ENCODE results near the gene DES. TPM values are rescaled to one million over a fixed set of nuclear protein-coding genes. Genes with fewer than 3 reads are reported as not detected.

Gene DES
- total and polyA plus RNA-seq, 9 of the 15 experiments (the other 6 are each of a cell fraction or from before 2014, with no cell fraction given), result 2.5 to 58.9 (median 21.9) TPM

DNA sequence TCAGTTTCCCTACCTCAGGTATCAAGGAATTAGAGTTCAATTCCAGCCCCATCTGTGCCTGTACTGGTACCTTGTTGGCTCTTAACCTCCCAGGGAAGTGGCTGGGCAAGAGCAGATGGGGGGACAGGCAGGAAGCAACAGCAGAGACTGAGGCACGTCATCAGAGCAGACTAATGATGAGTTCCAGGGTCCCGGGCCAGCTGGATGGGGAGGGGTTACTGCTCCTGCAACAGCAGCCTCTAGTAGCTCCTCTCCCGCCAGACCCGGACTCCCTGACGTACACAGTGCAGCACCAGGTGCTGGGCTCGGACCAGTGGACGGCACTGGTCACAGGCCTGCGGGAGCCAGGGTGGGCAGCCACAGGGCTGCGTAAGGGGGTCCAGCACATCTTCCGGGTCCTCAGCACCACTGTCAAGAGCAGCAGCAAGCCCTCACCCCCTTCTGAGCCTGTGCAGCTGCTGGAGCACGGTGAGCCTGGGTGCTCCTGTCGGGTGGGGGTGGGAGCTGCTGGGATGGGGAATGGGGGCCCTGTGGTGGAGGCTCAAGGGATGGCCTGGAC, 54.5 kb downstream of the DES start (continued):
- TF ChIP-seq ZNF518B (CRISPR knock-in tag; IDR thresholded peaks at IDR 0.05), result no peak
- TF ChIP-seq, protein P1, sequence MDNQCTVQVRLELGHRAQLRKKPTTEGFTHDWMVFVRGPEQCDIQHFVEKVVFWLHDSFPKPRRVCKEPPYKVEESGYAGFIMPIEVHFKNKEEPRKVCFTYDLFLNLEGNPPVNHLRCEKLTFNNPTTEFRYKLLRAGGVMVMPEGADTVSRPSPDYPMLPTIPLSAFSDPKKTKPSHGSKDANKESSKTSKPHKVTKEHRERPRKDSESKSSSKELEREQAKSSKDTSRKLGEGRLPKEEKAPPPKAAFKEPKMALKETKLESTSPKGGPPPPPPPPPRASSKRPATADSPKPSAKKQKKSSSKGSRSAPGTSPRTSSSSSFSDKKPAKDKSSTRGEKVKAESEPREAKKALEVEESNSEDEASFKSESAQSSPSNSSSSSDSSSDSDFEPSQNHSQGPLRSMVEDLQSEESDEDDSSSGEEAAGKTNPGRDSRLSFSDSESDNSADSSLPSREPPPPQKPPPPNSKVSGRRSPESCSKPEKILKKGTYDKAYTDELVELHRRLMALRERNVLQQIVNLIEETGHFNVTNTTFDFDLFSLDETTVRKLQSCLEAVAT (IDR thresholded peaks at IDR 0.05), result no peak
- TF ChIP-seq PRPF4 (IDR thresholded peaks at IDR 0.05; ENCODE audit: insufficient read depth, low read depth, low read length, poor library complexity, severe bottlenecking), result no peak
- TF ChIP-seq NR2F6 (CRISPR knock-in tag; IDR thresholded peaks at IDR 0.05), result no peak

- no peaks in the 10 kb centered on the region for H3K9me1 ChIP-seq (ENCODE audit: control insufficient read depth, insufficient read depth, low read length)
- in situ Hi-C loops (cut with MboI) (loop anchor here (10.0 kb wide), 1 partner anchor 51 kb away; no protein-coding TSS in a partner anchor), intact Hi-C loops (cut with micrococcal nuclease) (no loop called here)
- H3K4me1 ChIP-seq (replicated peaks in 1 of 2; ENCODE audit: control insufficient read depth in 2 of 2, insufficient read depth in 2 of 2, low read length in 2 of 2), result peaks cover 19 to 67% of the 10 kb centered on the region in 2 experiments; a peak in 4 of 5 replicates
- ATAC-seq, result no peak
- peak overlapping the region in 1 of 2 experiments; percentile 43; a peak in 2 of 4 replicates for H3K9ac ChIP-seq (ENCODE audit: insufficient read depth in 1 of 2, low read depth in 2 of 2, low read length in 2 of 2)
- no peak for DNase-seq (ENCODE audit: extremely low read depth in 1 of 4, low spot score in 3 of 4)
- ChIA-PET POLR2A (interaction anchor here (0.6 to 0.8 kb wide), 3 partner anchors 47 to 66 kb away, joined by 3 to 4 read pairs (median 3); no protein-coding TSS in a partner anchor), CTCF (ENCODE audit: low intra/inter-chr PET ratio) (no interaction called here)
- FAIRE-seq, result no peak
- H3K36me3 ChIP-seq (ENCODE audit: control insufficient read depth, insufficient read depth, low read length), result no peaks in the 10 kb centered on the region
- H3K27me3 ChIP-seq (ENCODE audit: control insufficient read depth in 2 of 2, insufficient read depth in 2 of 2, low read length in 2 of 2), result no peaks in the 10 kb centered on the region
- BruUV-seq (replicated peaks), result no TSS peak
- WGBS (ENCODE audit: insufficient coverage, low coverage, missing lambda C conversion rate), result 88% methylated on average over 14 of the region's 18 CpGs
- no peak overlapping the region for H3K4me3 ChIP-seq
- no peaks in the 10 kb centered on the region for H4K20me1 ChIP-seq (replicated peaks; ENCODE audit: control insufficient read depth, insufficient read depth, low read length)
- no peaks in the 10 kb centered on the region for H3K9me3 ChIP-seq (replicated peaks; ENCODE audit: control insufficient read depth, insufficient read depth, low read depth, low read length)
- no peak overlapping the region for H3K27ac ChIP-seq (ENCODE audit: extremely low read depth, low read depth, low read length)
- H2AFZ ChIP-seq (ENCODE audit: low read depth, low read length), result no peak overlapping the region
- H3K4me2 ChIP-seq (ENCODE audit: insufficient read depth, low read length), result no peak overlapping the region
- no peaks in the 10 kb centered on the region for H3K79me2 ChIP-seq (ENCODE audit: control insufficient read depth, insufficient read depth, low read length)
- no peak for TF ChIP-seq TRIM28 (IDR thresholded peaks at IDR 0.05)
- TF ChIP-seq CBX5 (IDR thresholded peaks at IDR 0.05; ENCODE audit: borderline replicate concordance, low read depth), result no peak
- no peak for TF ChIP-seq TEAD4 (IDR thresholded peaks at IDR 0.05; ENCODE audit: low read length)
- TF ChIP-seq TEAD4 (CRISPR knock-in tag; IDR thresholded peaks at IDR 0.05; ENCODE audit: borderline replicate concordance), result no peak
- no peak for TF ChIP-seq PATZ1 (CRISPR knock-in tag; IDR thresholded peaks at IDR 0.05; ENCODE audit: borderline replicate concordance)
- TF ChIP-seq NONO (IDR thresholded peaks at IDR 0.05; ENCODE audit: low read depth in 2 of 2, low read length in 1 of 2), result no peak
- no peak for TF ChIP-seq SMC3 (conservative IDR thresholded peaks at IDR 0.05; ENCODE audit: insufficient read depth, low read depth, low read length)
- no peak for TF ChIP-seq ZC3H4 (CRISPR knock-in tag; IDR thresholded peaks at IDR 0.05; ENCODE audit: borderline replicate concordance)
Measured at GRCh38 chr2:219473511-219473910, 55.3 kb downstream of the DES start.

All from K562 (cell line).